Measurements from ENCODE around the gene ZNF609. TPM values are rescaled to one million over a fixed set of nuclear protein-coding genes. Genes with fewer than 3 reads are reported as not detected.

ZNF609 gene
- polyA plus RNA-seq, 1 donor (not counting 4 experiments of a cell fraction or from before 2014, with no cell fraction given), result 16.9 TPM

DNA sequence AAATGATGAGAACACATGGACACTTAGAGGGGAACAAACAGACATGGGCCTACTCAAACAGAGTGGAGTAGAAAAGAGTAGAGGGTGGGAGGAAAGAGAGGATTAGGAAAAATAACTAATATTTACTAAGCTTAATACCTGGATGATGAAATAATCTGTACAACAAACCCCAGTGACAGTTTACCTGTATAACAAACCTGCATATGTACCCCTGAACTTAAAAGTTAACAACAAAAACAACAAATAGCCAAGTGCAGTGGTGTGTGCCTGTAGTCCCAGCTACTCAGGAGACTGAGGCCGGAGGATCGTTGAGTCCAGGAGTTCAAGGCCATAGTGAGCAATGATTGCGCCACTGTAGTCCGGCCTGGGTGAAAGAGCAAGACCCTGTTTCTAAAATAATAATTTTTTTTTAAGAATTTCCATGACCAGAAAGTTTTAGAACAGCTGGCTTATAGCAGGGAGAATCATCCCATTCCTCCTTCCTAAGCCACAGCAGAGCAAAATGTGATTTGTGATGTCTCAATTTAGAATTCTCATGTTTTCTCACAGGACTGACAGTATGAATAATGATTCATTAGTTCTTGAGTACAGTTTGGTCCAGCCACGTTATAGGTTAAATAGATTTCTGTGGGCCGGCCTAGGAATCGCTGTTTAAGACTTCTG is 150.0 kb downstream of the ZNF609 start:
- DNase-seq (ENCODE audit: low read depth, low spot score), result no peak
- Histone ChIP-seq H4K20me1 (ENCODE audit: control insufficient read depth, extremely low read depth, insufficient read depth, low read length) (no peaks in the 10 kb centered on the region), H3K27me3 (ENCODE audit: control insufficient read depth, extremely low read depth, insufficient read depth, low read length) (no peaks in the 10 kb centered on the region), H3K4me1 (ENCODE audit: control insufficient read depth, extremely low read depth, insufficient read depth, low read length) (peaks cover 3% of the 10 kb centered on the region), H3K79me2 (ENCODE audit: control insufficient read depth, insufficient read depth, low read length) (peaks cover 35% of the 10 kb centered on the region), H2AFZ (ENCODE audit: control insufficient read depth, low read length) (no peak overlapping the region), H3K4me3 (ENCODE audit: control insufficient read depth in 2 of 3, extremely low read depth in 1 of 3, insufficient read depth in 2 of 3, low read depth in 1 of 3, low read length in 3 of 3) (no peak overlapping the region), H3K9me3 (ENCODE audit: control insufficient read depth, low read depth, low read length) (no peaks in the 10 kb centered on the region), H3K36me3 (ENCODE audit: control insufficient read depth in 2 of 2, extremely low read depth in 1 of 2, insufficient read depth in 2 of 2, low read length in 2 of 2) (no peaks in the 10 kb centered on the region), H3K27ac (ENCODE audit: control insufficient read depth, insufficient read depth, low read length) (no peak overlapping the region), H3K4me2 (ENCODE audit: control insufficient read depth, extremely low read depth, insufficient read depth, low read depth, low read length) (no peak overlapping the region), H3K9me1 (ENCODE audit: control insufficient read depth, extremely low read depth, insufficient read depth, low read length) (no peaks in the 10 kb centered on the region), H3K9ac (ENCODE audit: control insufficient read depth, extremely low read depth, insufficient read depth, low read length) (no peak overlapping the region)
- no peak for FAIRE-seq
- dilution Hi-C loops (cut with MboI; ENCODE audit: extremely low pct_ligation_motif_present, low sequenced_read_pairs), result no loop called here
- TF ChIP-seq, protein P1, sequence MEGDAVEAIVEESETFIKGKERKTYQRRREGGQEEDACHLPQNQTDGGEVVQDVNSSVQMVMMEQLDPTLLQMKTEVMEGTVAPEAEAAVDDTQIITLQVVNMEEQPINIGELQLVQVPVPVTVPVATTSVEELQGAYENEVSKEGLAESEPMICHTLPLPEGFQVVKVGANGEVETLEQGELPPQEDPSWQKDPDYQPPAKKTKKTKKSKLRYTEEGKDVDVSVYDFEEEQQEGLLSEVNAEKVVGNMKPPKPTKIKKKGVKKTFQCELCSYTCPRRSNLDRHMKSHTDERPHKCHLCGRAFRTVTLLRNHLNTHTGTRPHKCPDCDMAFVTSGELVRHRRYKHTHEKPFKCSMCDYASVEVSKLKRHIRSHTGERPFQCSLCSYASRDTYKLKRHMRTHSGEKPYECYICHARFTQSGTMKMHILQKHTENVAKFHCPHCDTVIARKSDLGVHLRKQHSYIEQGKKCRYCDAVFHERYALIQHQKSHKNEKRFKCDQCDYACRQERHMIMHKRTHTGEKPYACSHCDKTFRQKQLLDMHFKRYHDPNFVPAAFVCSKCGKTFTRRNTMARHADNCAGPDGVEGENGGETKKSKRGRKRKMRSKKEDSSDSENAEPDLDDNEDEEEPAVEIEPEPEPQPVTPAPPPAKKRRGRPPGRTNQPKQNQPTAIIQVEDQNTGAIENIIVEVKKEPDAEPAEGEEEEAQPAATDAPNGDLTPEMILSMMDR (optimal IDR thresholded peaks at IDR 0.05 in 1 of 3, IDR thresholded peaks at IDR 0.05 in 1 of 3, conservative IDR thresholded peaks at IDR 0.05 in 1 of 3; ENCODE audit: extremely low read depth in 1 of 3, insufficient read depth in 2 of 3, low read length in 3 of 3), result no peak
- no peak for TF ChIP-seq EZH2 (IDR thresholded peaks at IDR 0.05; ENCODE audit: low read length)

- TF ChIP-seq, protein P1 (optimal IDR thresholded peaks at IDR 0.05 in 1 of 3, IDR thresholded peaks at IDR 0.05 in 1 of 3, conservative IDR thresholded peaks at IDR 0.05 in 1 of 3; ENCODE audit: extremely low read depth in 1 of 3, insufficient read depth in 2 of 3, low read length in 3 of 3), result no peak
- Histone ChIP-seq H3K9me1 (ENCODE audit: control insufficient read depth, extremely low read depth, insufficient read depth, low read length) (no peaks in the 10 kb centered on the region), H3K4me3 (ENCODE audit: control insufficient read depth in 2 of 3, extremely low read depth in 1 of 3, insufficient read depth in 2 of 3, low read depth in 1 of 3, low read length in 3 of 3) (no peak overlapping the region), H3K4me2 (ENCODE audit: control insufficient read depth, extremely low read depth, insufficient read depth, low read depth, low read length) (no peak overlapping the region), H3K27me3 (ENCODE audit: control insufficient read depth, extremely low read depth, insufficient read depth, low read length) (no peaks in the 10 kb centered on the region), H2AFZ (ENCODE audit: control insufficient read depth, low read length) (no peak overlapping the region), H3K27ac (ENCODE audit: control insufficient read depth, insufficient read depth, low read length) (no peak overlapping the region), H3K36me3 (ENCODE audit: control insufficient read depth in 2 of 2, extremely low read depth in 1 of 2, insufficient read depth in 2 of 2, low read length in 2 of 2) (no peaks in the 10 kb centered on the region), H3K79me2 (ENCODE audit: control insufficient read depth, insufficient read depth, low read length) (peaks cover 35% of the 10 kb centered on the region), H4K20me1 (ENCODE audit: control insufficient read depth, extremely low read depth, insufficient read depth, low read length) (no peaks in the 10 kb centered on the region), H3K9ac (ENCODE audit: control insufficient read depth, extremely low read depth, insufficient read depth, low read length) (no peak overlapping the region), H3K4me1 (ENCODE audit: control insufficient read depth, extremely low read depth, insufficient read depth, low read length) (peaks cover 3% of the 10 kb centered on the region), H3K9me3 (ENCODE audit: control insufficient read depth, low read depth, low read length) (no peaks in the 10 kb centered on the region)
- no peak for DNase-seq (ENCODE audit: low read depth, low spot score)
- dilution Hi-C loops (cut with MboI; ENCODE audit: extremely low pct_ligation_motif_present, low sequenced_read_pairs), result no loop called here
- no peak for FAIRE-seq
These were observed 150.8 kb downstream of the ZNF609 start for GRCh38 chr15:64611085-64611725.
